Kidney (tissue), 14 donors: Measurements from ENCODE around the gene ERO1B. TPM values are rescaled to one million over a fixed set of nuclear protein-coding genes. Genes with fewer than 3 reads are reported as not detected.

Experiments
- DNase-seq, 5 donors: peaks; one replicate each; pipeline ENCODE4 v3.0.0-alpha.2; 2013 to 2020
- FAIRE-seq: peaks from 2 replicates; lab custom pipeline; 2012; peaks lifted over from hg19 to GRCh38; lab: Jason Lieb, UNC
- H3K27ac ChIP-seq, 2 donors: one replicate each; pipeline ENCODE4 v1.7.0; 2013; ENCODE audit warnings: low read depth in 2 of 2, low read length in 2 of 2, inconsistent platforms in 1 of 2
- H3K27me3 ChIP-seq: one replicate; pipeline ENCODE4 v1.7.1; 2013; ENCODE audit warnings: low read length, inconsistent platforms; ENCODE audit not compliant: control insufficient read depth, insufficient read depth
- H3K36me3 ChIP-seq, 3 donors: one replicate each; pipeline versions ENCODE4 v1.7.0 to v1.7.1; 2013; ENCODE audit warnings: low read length in 3 of 3, control low read depth in 1 of 3, inconsistent platforms in 1 of 3; ENCODE audit not compliant: insufficient read depth in 3 of 3, control insufficient read depth in 2 of 3
- H3K4me1 ChIP-seq, 3 donors: one replicate each; pipeline versions ENCODE4 v1.7.0 to v1.7.1; 2013; ENCODE audit warnings: low read length in 3 of 3, inconsistent platforms in 1 of 3, low read depth in 1 of 3; ENCODE audit not compliant: control insufficient read depth in 2 of 3, insufficient read depth in 2 of 3
- H3K4me3 ChIP-seq, 3 donors: one replicate each; pipeline versions ENCODE4 v1.7.0 to v1.8.1; 2013; ENCODE audit warnings: low read length in 3 of 3, control low read depth in 1 of 3, inconsistent platforms in 1 of 3
- H3K9ac ChIP-seq, 3 donors: one replicate each; pipeline versions ENCODE4 v1.7.0 to v1.7.1; 2013; ENCODE audit warnings: low read length in 3 of 3, control low read depth in 1 of 3, inconsistent platforms in 1 of 3
- H3K9me3 ChIP-seq, 3 donors: one replicate each; pipeline versions ENCODE4 v1.7.0 to v1.7.1; 2013; ENCODE audit warnings: low read length in 3 of 3, control low read depth in 1 of 3, inconsistent platforms in 1 of 3; ENCODE audit not compliant: control insufficient read depth in 2 of 3, insufficient read depth in 1 of 3
- CTCF ChIP-seq: IDR thresholded peaks from 3 replicates; pipeline ENCODE4 v1.5.1; 2012; ENCODE audit warnings: mild to moderate bottlenecking, moderate library complexity, borderline replicate concordance; ENCODE audit not compliant: insufficient read depth; ENCODE audit errors: extremely low read depth
- intact Hi-C: fragments of 100-400 bp; cut with DNase I; formaldehyde crosslinking; loops from one replicate; pipeline ENCODE4 v1.11.1; 2022
- polyA plus RNA-seq: library from polyadenylated mRNA; stranded (reverse); fragments of 350-450 nt; fragmentation: Illumina TruSeq; extraction: RNeasy Lipid Tissue Mini Kit (QIAGEN cat#74804); gene quantifications from one replicate; pipeline ENCODE4 v1.2.3, GENCODE V29; 2014; ENCODE audit warnings: low read depth, low replicate concordance; ENCODE audit not compliant: insufficient read depth
- total RNA-seq: library from RNA; stranded (reverse); fragmentation: NEBNext Ultra II Directional; extraction: Animal tissue kit (Norgen Biotek cat#: 25700); gene quantifications from one replicate; pipeline ENCODE4 v1.2.1, GENCODE V29; 2021
- donor health status: control.
- donor health status: control.
- donor health status: control.
- donor health status: control.
- donor health status: control.
- donor health status: DM: yes; HTN: yes; CAD: no.
- donor health status: Normal renal cell carcinoma (clear cell type).

ERO1B gene
- total and polyA plus RNA-seq, 2 donors from 2014 or later: 5.7 to 9.9 TPM

- DNase-seq: no peak
- H3K4me3 ChIP-seq: no peak overlapping the region
- no peaks in the 10 kb centered on the region for H3K27me3 ChIP-seq
- no peak for TF ChIP-seq CTCF
- no peaks in the 10 kb centered on the region for H3K36me3 ChIP-seq
- H3K4me1 ChIP-seq: no peaks in the 10 kb centered on the region
- intact Hi-C loops: no loop called here
- H3K27ac ChIP-seq: no peak overlapping the region
- H3K9ac ChIP-seq: no peak overlapping the region
- FAIRE-seq: no peak
- H3K9me3 ChIP-seq: no peaks in the 10 kb centered on the region
These were observed 15.4 kb upstream of the ERO1B start for GRCh38 chr1:236297161-236297560.

DNA sequence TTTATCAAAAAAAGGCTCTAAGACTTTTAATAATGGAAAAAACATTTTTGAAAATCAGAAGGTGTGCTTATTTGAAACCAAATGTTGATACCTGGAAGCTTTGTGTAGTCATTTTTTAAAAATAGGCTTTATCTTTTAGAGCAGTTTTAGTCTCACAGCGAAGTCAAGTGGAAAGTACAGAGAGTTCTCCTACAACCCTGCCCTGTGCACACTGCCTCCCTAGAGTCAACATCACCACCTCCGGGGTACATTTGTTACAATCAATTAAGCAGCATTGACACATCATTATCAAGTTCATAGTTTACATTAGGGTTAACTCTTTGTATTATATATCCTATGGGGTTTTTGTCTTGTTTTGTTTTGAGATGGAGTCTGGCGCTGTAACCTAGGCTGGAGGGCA, 10.7 kb upstream of the ERO1B start:
- H3K27ac ChIP-seq: no peak overlapping the region
- no peaks in the 10 kb centered on the region for H3K27me3 ChIP-seq
- H3K9me3 ChIP-seq: no peaks in the 10 kb centered on the region
- no peak for TF ChIP-seq CTCF
- no peak overlapping the region for H3K4me3 ChIP-seq
- intact Hi-C loops: no loop called here
- no peak overlapping the region for H3K9ac ChIP-seq
- no peak for FAIRE-seq
- H3K4me1 ChIP-seq: no peaks in the 10 kb centered on the region
- no peak for DNase-seq
- no peaks in the 10 kb centered on the region for H3K36me3 ChIP-seq

- no peak for DNase-seq
- no peaks in the 10 kb centered on the region for H3K36me3 ChIP-seq
- H3K4me3 ChIP-seq: no peak overlapping the region
- no peaks in the 10 kb centered on the region for H3K27me3 ChIP-seq
- intact Hi-C loops: no loop called here
- peak; percentile 29 for FAIRE-seq
- no peak overlapping the region for H3K27ac ChIP-seq
- H3K4me1 ChIP-seq: no peaks in the 10 kb centered on the region
- no peaks in the 10 kb centered on the region for H3K9me3 ChIP-seq
- no peak for TF ChIP-seq CTCF
- no peak overlapping the region for H3K9ac ChIP-seq
These were observed 7.9 kb upstream of the ERO1B start for GRCh38 chr1:236289492-236290131.

- Histone ChIP-seq H3K4me3 (no peak overlapping the region), H3K27me3 (no peaks in the 10 kb centered on the region), H3K27ac (no peak overlapping the region), H3K36me3 (no peaks in the 10 kb centered on the region), H3K4me1 (no peaks in the 10 kb centered on the region), H3K9ac (no peak overlapping the region), H3K9me3 (no peaks in the 10 kb centered on the region)
- FAIRE-seq (no peak), DNase-seq (no peak)
- no peak for TF ChIP-seq CTCF
- intact Hi-C loops: no loop called here
These were observed 6.8 kb upstream of the ERO1B start for GRCh38 chr1:236288620-236288976.
